NCI-H2171 treated with DMSO at 0.1 percent for 48 hours (cell line): ENCODE measurements around the gene ISCA1.

Experiments
- DNase-seq: peaks from one replicate; lab custom pipeline; 2025; lab: John Stamatoyannopoulos, UW

ISCA1 gene

GRCh38 chr9:86230858-86231257 lies 51.5 kb downstream of the ISCA1 start:
- no peak for DNase-seq

- DNase-seq: no peak
Measured at GRCh38 chr9:86222667-86223066, 59.7 kb downstream of the ISCA1 start.

- no peak for DNase-seq
Measured at GRCh38 chr9:86219606-86220005, 62.7 kb downstream of the ISCA1 start.

- DNase-seq: no peak
Measured at GRCh38 chr9:86217076-86217755, 65.1 kb downstream of the ISCA1 start.
